ENCODE results near the gene NCAM1. TPM values are rescaled to one million over a fixed set of nuclear protein-coding genes. Genes with fewer than 3 reads are reported as not detected.

NCAM1 gene
- total and polyA plus RNA-seq, 9 of the 15 experiments (the other 6 are each of a cell fraction or from before 2014, with no cell fraction given) = 0.09 to 0.23 TPM; not detected in 7

- TF ChIP-seq ZBTB40 (IDR thresholded peaks at IDR 0.05) (no peak), ZBTB40 (CRISPR knock-in tag; IDR thresholded peaks at IDR 0.05) (no peak), NR0B1 (IDR thresholded peaks at IDR 0.05; ENCODE audit: partially characterized antibody) (no peak), SMARCA4 (IDR thresholded peaks at IDR 0.05) (no peak)
- TF ChIP-seq, protein P1, sequence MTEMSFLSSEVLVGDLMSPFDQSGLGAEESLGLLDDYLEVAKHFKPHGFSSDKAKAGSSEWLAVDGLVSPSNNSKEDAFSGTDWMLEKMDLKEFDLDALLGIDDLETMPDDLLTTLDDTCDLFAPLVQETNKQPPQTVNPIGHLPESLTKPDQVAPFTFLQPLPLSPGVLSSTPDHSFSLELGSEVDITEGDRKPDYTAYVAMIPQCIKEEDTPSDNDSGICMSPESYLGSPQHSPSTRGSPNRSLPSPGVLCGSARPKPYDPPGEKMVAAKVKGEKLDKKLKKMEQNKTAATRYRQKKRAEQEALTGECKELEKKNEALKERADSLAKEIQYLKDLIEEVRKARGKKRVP (CRISPR knock-in tag; IDR thresholded peaks at IDR 0.05) = no peak
Observed at GRCh38 chr11:113262594-113262993, 301.4 kb downstream of the NCAM1 start (continued).

All from K562 (cell line).